Bronchial epithelial cell (primary cell): ENCODE data around the gene RANGRF. TPM values are rescaled to one million over a fixed set of nuclear protein-coding genes. Genes with fewer than 3 reads are reported as not detected.

Experiments used
- DNase-seq: peaks from one replicate; pipeline ENCODE4 v3.0.0-alpha.2; 2010; ENCODE audit warnings: low read depth
- FAIRE-seq: peaks from 2 replicates; lab custom pipeline; 2011; peaks lifted over from hg19 to GRCh38; lab: Jason Lieb, UNC
- H3K27me3 ChIP-seq: 2 replicates; pipeline ENCODE4 v1.5.1; 2011; ENCODE audit warnings: low read length; ENCODE audit not compliant: control insufficient read depth, insufficient read depth
- H3K36me3 ChIP-seq: 2 replicates; pipeline ENCODE4 v1.5.1; 2011; ENCODE audit warnings: low read length; ENCODE audit not compliant: control insufficient read depth, insufficient read depth
- H3K4me3 ChIP-seq: 2 replicates; pipeline ENCODE4 v1.5.1; 2011; ENCODE audit warnings: mild to moderate bottlenecking, low read depth, low read length, control low read depth
- CTCF ChIP-seq: IDR thresholded peaks from 2 replicates; pipeline ENCODE4 v1.5.1; 2011; ENCODE audit warnings: mild to moderate bottlenecking, moderate library complexity, low read length, control low read depth, inconsistent platforms; ENCODE audit not compliant: insufficient read depth, severe bottlenecking
- total RNA-seq: library from RNA; depleted of rRNA; stranded (reverse); fragments of >200 nt; gene quantifications from 2 replicates; pipeline ENCODE4 v1.2.1, GENCODE V29; 2014

Gene RANGRF
- total RNA-seq, 1 donor from 2014 or later: 11.8 TPM

DNA sequence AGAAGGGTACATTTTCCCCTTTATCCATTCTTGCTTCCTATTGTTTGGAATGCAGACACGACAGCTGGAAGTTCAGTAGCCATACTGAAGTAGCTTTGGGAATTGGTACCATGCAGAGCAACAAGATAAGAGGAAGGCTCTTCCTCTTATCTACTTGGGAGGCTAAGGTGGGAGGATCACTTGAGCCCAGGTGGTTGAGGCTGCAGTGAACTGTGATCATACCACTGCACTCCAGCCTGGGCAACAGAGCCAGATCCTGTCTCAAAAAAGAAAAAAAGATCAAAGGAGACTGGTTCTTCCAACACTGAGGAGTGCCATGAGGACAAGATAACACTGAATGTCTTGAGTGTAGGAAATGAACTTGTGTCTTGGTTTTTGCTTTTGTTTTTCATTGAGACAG, 16.0 kb upstream of the RANGRF start:
- no peak overlapping the region for H3K4me3 ChIP-seq
- no peak for DNase-seq
- no peak for TF ChIP-seq CTCF
- H3K36me3 ChIP-seq: peaks cover 7% of the 10 kb centered on the region
- FAIRE-seq: no peak
- no peaks in the 10 kb centered on the region for H3K27me3 ChIP-seq

GRCh38 chr17:8273884-8274444, 14.5 kb upstream of the RANGRF start:
- FAIRE-seq (no peak), DNase-seq (no peak)
- no peak overlapping the region for H3K4me3 ChIP-seq
- H3K27me3 ChIP-seq: no peaks in the 10 kb centered on the region
- TF ChIP-seq CTCF: no peak
- peaks cover 2% of the 10 kb centered on the region for H3K36me3 ChIP-seq

DNA sequence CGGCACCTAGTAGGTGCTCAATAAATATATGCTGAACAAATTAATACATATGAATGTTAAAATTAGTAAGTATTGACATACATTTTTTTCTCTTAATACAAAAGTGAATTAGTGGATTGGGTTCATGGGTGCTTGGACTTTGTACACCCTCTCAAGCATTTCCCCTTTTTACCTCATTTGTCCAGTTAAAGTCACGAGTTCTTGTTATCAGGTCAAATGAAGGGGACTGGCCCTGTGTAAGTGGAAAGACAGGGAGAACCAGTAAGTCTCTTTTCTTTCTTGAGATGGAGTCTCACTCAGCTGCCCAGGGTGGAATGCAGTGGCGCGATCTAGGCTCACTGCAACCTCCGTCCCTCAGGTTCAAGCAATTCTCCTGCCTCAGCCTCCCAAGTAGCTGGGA, 13.7 kb upstream of the RANGRF start:
- H3K27me3 ChIP-seq: no peaks in the 10 kb centered on the region
- H3K4me3 ChIP-seq: no peak overlapping the region
- peaks cover 2% of the 10 kb centered on the region for H3K36me3 ChIP-seq
- no peak for TF ChIP-seq CTCF
- no peak for DNase-seq
- FAIRE-seq: no peak

DNA sequence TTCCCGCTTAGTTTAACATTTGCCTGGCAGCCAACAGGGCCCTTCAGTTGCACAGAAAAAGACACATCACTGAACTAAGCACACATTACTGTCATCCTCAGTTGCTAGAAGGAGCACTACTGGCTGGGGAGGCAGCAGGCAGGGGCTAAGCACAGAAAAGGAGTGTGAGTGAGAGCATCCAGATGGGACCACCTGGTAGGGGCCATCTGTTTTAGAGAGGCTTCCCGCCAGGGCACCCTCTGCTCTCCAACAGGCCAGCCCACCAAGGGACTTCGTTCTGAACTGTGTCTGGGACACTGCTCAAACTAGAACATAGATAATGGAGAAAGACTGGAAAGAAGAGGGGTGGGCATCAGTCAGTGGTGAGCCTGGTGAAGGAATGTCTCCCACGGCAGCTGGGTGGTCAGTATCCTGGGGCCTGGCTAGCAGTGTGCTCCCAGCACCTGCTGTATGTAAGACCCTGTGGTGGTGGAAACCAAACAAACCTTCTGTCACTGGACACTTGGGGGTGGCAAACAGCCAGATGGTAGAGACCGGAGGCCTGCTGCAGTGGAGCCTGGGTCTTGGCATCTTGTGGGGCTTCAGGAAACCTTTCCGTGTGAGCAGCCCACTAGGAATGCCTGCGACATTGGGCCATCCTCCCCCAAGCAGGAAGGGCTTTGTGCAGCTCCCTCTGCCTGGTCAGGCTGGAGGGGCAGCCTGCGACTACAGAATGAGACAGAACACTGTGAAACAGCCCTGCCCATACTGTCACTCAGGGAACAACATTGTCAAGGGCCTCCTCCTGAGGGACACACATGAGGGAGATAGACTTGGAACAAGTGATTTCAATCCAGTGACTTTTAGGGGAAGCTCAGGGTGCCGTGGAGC, 12.8 kb upstream of the RANGRF start:
- no peak for TF ChIP-seq CTCF
- no peaks in the 10 kb centered on the region for H3K27me3 ChIP-seq
- no peak for FAIRE-seq
- H3K36me3 ChIP-seq: no peaks in the 10 kb centered on the region
- DNase-seq: no peak
- no peak overlapping the region for H3K4me3 ChIP-seq

DNA sequence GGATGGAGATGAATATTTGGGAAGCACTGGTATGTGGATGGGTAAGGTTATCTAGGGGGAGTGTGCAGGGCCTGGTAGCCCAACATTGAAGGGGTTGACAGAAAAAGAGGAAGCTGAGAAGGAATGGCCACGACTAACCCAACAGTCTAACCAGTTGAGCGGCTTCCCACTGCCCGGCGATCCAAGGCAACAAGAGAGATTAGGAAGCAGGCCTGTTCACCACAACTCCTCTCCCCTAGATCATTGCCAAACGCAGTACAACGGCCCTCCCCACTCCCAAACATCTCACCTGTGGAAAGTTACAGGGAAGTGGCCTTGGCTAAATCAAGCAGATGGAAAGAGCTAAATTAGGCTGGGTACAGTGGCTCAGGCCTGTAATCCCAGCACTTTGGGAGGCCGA, 11.2 kb upstream of the RANGRF start:
- H3K27me3 ChIP-seq: no peaks in the 10 kb centered on the region
- no peak for TF ChIP-seq CTCF
- peak; percentile 36 for FAIRE-seq
- no peak overlapping the region for H3K4me3 ChIP-seq
- DNase-seq: no peak
- H3K36me3 ChIP-seq: no peaks in the 10 kb centered on the region

DNA sequence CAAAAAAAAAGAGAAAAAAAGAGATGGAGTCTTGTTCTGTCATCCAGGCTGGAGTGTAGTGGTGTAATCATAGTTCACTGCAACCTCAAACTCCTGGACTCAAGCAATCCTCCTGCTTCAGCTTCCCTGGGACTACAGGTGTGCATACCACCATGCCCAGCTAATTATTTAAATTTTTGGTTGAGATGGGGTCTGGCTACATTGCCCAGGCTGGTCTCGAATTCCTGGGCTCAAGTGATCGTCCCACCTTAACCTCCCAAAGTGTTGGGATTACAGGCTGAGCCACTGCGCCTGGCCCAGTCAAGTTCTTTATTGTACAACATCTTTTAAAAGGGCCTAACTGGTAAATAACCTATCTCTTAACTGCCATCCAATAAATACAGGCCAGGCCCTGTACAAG, 6.1 kb upstream of the RANGRF start:
- no peak for FAIRE-seq
- Histone ChIP-seq H3K36me3 (no peaks in the 10 kb centered on the region), H3K27me3 (no peaks in the 10 kb centered on the region), H3K4me3 (no peak overlapping the region)
- no peak for DNase-seq
- no peak for TF ChIP-seq CTCF
